NCI-H146 treated with DMSO at 0.1 percent for 48 hours (cell line): ENCODE results near the gene OR5K4.
"Not testable (repeated sequence)": the region's sequence is repeated elsewhere in the genome, so short reads cannot be mapped to it uniquely, and the experiment has no call there.

ENCODE experiments used
- DNase-seq: peaks from one replicate; lab custom pipeline; 2025; ENCODE audit not compliant: unreplicated experiment; lab: John Stamatoyannopoulos, UW

Gene OR5K4

DNA sequence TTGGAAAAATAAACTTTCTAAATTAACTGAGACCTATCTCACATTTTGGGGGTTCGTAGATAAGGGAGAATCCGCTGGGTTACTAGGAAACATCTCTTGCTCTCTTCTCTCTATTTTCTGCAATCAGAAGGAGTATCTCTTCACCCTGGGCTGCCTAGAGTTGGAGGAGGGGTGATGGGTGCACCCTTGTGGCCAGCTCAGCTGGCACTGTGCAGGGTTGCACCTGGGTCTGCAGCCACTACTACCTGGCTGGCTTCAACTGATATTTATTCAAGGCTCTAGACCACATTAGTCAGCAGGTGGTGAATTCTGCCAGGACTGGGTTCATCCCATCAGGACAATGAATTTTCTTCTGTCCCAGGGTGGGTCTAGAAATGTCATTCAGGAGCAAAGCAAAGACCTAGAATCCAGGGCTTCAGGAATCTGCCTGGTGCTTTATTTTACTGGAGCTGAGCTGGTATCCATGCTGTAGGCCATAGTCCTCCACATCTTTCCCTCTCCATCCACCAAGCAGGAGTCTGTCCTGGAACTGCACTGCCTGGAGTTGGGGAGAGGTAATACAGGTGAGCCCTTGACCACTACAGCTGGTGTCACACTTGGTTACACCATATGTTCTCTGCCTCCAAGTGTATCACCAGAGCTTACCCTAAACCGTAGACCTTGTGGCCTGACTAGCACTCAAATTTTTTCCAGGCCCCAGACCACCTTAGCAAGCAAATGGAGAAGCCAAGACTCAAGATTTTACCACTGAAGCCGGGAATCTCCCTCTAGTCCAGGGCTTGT lies 14.0 kb downstream of the OR5K4 start:
- DNase-seq: no peak

DNA sequence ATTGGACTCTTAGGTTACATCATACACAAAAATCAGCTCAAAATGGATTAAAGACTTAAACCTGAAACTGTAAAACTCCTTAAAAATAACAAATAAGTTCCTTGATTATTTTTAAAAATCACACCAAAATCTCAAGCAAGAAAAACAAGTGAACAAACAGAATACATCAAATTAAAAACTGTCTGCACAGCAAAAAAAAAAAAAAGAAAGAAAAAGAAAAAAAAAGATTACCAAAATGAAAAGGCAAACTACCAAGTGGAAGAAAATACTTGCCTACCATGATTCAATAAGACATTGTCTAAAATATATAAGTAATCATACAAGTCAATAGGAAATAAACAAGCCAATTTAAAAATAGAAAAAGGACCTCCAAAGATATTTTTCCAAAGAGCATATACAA lies 17.5 kb downstream of the OR5K4 start:
- DNase-seq: no peak

DNA sequence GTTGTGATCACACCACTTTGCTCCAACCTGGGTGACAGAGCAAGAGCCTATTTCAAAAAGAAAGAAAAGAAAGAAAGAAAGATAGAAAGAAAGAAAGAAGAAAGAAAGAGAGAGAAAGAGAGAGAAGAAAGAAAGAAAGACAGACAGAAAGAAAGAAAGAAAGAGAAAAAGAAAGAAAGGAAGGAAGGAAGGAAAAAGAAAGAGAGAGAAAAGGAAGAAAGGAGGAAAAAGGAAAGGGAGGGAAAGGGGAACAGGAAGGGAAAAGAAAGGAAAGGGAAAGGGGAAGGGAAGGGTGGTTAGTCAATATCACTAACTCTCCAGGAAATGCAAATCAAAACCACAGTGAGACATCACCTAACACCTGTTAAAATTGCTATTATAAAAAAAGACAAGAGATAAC lies 18.2 kb downstream of the OR5K4 start:
- DNase-seq: no peak

- no peak for DNase-seq
Measured at GRCh38 chr3:98372445-98372844, 18.8 kb downstream of the OR5K4 start.

- no peak for DNase-seq
Measured at GRCh38 chr3:98376631-98377030, 23.0 kb downstream of the OR5K4 start.

DNA sequence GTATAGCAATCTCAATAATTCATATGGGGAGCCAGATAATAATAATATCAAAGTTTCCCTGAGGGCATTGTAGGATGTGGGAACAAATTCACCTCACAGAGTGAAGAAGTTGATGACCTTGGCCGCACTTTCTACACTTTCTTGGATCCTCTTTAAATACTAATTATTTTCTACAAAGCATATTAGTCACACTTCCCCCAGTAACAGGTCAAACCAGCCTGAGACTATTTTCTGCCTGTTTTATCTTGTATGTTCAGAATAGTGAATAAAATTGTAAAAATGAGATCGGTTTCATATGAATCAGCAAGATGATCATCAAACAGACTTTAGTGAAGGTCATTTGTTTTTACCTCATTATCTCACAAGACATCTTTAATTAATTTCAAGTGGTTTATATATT lies 34.5 kb downstream of the OR5K4 start:
- no peak for DNase-seq

- no peak for DNase-seq
Measured at GRCh38 chr3:98390366-98390765, 36.7 kb downstream of the OR5K4 start, which contains the start of gene OR5K3. OR5K3 (plus strand) TSS chr3:98390666; CDS start chr3:98390666, 0 bp downstream.

DNA sequence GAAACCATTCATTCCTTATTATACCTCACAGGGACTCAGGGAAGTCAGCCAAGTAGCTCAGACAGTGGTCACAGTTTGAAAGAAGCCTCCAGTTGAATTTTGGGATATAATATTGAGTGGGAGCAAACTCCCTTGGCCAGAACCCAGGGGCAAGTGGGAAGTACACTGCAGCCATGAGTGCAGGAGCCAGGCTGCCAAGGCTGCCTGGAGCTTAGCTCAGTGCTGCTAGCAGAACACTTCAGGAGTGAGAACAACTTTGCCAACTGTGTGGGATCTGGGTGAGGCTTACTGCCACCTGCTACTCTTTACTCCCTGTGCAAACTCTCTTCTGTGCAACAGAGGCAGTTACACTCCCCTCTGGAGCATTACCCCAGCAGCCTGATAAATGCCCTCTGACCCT lies 41.4 kb downstream of the OR5K4 start:
- no peak for DNase-seq

DNA sequence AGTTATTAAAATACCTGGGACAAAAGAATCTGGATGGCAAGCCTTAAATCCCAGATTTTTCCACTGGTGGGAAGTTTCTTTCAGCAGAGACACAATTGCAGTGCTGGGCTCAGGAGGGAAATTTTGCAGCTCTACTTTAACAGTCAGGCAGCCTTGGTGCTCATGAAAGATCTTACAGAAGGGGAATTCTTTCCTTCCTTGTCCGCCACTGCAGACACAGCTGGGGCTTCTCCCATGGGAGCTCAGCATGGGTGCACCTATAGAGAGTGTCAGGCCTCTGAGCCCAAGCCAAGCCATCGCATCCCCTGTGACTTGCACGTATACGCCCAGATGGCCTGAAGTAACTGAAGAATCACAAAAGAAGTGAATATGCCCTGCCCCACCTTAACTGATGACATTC lies 42.8 kb downstream of the OR5K4 start:
- DNase-seq: not testable (repeated sequence)

DNA sequence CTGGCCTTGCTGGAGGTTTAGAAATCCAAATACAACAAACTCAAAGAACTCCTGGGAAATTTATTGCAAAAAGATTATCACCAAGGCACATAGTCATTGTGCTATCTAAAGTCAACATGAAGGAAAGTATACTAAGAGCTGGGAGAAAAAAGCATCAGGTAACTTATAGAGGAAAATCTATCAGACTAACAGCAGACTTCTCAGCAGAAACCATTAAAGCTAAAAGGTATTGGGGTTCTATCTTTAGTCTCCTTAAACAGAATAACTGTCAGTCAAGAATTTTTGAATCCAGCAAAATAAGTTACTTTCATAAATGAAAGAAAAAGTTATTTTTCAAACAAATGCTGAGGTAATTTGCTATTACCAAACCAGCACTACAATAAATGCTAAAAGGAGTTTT lies 44.9 kb downstream of the OR5K4 start:
- DNase-seq: no peak

DNA sequence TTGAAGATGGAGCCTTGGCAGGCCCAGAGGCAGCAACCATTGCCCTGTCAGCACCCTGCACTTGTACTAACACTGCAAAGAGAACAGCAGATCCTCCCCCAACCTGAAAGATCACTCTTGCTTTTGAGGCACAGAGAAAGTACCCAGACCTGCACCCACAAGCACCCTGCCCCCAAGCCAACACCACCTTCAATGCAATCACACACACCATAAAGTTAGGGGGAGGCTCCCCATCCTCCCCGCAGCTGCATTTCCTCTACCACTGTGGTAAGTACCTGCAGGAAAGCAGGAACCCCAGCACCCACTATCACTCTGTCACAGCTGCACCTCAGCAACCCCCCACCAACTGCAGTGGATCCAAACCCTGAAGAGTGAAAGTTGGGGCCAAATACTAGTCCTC lies 48.9 kb downstream of the OR5K4 start:
- DNase-seq: no peak

DNA sequence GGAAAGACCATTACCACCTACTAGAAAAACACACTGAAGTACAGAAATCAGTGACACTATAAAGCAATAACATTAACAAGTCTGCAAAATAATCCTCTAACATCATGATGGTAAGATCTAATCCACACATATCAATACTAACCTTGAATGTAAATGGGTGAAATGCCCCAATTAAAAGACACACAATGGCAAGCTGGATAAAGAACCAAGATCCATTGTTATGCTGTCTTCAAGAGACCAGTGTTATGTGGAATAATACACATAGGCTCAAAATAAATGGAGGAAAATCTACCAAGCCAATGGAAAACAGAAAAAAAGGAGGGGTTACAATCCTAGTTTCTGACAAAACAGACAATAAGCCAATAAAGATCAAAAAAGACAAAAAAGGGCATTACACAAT lies 50.4 kb downstream of the OR5K4 start:
- no peak for DNase-seq
